Occipital lobe (tissue), 2 donors: ENCODE results near the gene HPGD. TPM values are rescaled to one million over a fixed set of nuclear protein-coding genes. Genes with fewer than 3 reads are reported as not detected.

Source experiments
- DNase-seq: peaks from one replicate; lab custom pipeline; 2025; lab: John Stamatoyannopoulos, UW
- total RNA-seq: library from RNA; depleted of rRNA; stranded (reverse); fragments of >200 nt; gene quantifications from one replicate; pipeline ENCODE4 v1.2.3, GENCODE V29; 2014

Gene HPGD
- total RNA-seq, 1 donor from 2014 or later: 4.2 TPM

DNA sequence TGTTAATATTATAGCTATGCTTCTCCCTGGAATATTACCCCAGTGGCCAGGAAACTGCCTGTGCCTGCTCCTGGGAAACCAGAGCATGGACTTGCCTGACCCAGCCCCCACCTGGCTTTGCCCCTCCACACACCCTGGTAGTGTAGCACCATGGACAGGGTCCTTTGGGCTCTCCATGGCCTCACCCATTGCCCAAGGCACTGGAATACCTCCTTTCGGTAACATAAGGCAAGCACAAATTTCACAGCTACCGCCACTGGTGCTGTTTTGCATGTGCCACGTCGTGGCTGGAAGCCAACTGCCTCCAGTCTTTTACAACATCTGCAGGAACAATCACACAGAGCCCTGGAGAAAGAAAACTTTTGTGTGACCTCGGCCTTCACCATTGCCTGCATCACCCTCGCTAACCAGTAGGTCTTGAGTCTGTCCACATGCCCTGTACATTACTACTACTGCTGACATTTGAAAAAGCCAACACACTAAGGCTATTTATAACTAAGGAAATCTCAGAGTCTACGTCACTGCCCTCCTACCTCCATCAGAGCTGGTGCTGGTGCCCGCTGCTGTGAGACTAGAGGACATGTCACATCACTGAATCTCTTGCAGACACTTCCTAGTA lies 47.7 kb downstream of the HPGD start:
- no peak for DNase-seq

DNA sequence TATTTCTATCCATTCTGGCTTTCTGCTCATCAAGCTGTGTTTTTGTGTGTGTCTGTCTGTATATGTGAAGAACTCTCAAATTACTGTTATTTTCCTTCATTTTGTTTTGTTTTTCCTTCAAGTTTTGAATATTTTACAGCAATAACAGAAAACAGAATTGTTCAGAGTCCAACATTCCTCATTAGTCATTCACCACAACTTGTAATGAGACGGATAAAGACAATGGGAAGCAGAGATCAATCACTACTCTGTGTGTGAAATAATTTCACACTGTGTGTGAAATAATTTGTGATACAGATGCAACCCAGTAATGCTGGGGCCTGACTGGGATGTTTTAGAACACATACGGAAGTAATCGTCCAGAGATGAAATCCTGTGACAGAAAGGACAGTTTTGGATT lies 55.2 kb downstream of the HPGD start:
- no peak for DNase-seq

DNA sequence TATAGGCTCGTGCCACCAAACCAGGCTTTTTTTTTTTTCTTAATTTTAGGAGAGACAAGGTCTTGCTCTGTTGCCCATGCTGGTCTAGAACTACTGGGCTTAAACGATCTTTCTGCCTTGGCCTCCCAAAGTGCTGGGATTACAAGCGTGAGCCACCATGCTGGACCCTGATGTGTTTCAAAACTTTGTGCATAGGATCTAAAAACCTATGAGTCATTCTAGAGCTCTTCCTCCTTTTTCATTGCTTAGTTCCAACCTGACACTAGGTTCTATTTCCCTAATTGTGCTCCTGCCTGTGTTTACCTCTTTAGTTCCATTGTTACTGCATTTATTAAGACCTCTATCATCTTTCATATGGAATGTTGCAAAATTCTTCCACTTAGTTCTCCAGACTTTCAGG lies 57.3 kb downstream of the HPGD start:
- DNase-seq: no peak

DNA sequence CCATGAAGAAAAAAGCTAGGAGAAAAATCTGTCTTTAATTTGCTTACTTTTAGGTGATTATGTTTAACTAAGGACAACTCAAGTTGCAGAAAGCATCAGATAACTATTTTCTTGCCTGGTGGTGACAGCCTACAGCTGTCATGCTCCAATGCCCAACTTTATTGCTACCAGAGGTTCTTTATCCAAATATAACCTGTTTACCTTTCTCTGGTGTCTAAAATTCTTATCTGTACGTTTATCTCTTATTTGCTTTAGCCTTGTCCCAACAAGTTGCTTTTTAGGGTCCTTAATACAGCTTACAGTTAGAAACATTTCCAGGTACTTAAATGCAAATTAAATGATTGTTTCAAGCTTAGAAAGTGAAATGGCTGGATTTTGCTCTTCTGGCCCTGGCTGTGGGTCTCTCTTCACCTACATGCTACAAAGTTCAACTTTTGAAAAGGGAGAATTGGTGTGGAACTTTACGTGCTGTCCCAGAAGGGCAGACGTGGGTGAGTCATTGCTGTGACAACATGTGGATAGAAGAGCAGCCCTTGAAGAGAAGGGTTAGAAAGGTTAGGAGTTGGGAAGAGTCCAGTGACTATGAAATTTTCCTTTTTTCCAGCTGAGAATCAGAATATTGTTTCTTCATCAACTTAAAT lies 60.7 kb downstream of the HPGD start:
- DNase-seq: no peak

DNA sequence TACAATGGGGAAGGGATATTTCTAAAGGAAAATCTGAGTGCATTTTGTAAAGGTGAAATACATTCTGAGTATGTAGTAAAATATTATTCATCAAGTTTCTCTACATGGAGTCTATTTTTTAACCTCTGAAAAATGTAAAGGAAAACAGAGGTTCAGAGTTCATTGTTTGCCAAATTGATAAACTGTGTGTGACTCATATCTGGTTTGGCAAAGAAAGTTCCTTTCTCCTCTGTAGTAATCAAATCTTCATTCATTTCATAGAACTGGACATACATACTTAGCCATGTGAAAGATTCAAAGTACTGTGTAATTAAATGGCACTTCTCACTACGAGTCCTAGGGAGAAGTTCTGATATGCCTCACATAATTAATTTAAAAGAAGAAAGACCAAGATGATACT lies 61.6 kb downstream of the HPGD start:
- DNase-seq: no peak

DNA sequence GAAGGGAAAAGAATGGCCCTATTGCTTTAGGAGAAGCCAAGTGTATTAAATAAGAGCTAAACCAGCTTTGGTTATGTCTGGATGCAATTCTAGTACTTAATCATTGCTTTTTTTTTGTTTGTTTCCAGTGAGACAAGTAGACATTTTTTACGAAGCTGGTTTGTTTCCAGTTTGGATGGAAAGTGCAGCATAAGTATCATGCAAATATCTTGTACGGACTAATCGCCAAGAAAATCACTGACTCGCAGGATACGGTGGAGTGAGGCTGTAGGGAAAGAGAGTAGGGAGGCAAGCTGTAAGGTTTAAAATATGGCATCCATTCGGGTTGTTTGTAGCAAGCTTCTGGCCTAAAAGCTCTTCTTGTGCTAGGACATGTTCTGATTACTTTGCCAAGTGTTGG lies 64.8 kb downstream of the HPGD start:
- DNase-seq: no peak

DNA sequence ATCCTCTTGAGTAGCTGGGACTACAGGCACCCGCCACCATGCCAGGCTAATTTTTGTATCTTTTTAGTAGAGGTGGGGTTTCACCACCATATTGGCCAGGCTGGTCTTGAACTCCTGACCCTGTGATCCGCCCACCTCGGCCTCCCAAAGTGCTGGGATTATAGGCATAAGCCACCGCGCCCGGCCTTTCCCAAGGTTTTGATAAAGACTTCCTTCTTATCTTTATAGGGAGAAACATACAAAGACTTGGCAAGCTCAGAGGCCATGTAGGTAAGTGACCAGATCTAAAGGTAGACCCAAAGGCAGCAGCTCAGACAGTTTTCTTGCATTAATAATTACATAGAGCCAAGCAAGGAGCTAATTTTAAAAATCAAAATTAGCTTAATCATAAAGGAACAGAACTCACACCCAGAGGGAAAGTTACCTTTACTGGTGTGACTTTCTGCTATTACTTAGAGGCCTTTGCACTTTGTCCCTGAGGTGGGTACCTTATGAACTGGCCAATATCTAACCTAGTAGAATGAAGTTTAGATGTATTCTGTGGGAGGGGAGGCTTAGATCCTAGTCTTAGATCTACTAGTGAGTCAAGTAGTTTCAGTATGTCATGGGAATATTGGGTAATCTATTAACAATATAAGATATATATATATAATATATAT lies 67.3 kb downstream of the HPGD start:
- no peak for DNase-seq

DNA sequence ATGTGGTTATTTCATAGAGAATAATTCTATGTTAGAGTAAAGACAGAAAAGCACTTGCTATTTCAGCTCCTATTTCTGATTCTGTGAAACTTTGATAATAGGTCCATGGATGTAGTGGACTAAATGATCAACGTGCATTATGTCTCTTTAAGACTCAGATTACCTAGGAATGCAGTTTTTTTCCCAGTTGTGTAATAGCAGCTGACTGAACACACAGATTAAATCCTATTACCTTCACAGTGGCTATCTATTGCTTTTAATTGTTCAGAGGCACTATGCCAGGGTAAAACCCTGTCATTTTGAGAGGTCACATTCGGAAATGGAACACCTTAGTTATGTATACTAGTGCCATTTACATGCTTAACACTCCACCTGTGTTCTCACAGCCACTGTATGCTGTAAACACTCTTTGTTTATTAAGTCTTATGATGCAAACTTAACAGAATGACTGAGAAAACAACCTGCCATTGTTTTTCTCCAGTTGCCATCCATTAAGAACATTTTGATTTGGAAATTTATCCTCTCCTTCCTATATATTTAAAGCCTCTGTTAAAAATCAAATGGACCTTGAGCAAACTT lies 70.5 kb downstream of the HPGD start:
- no peak for DNase-seq

DNA sequence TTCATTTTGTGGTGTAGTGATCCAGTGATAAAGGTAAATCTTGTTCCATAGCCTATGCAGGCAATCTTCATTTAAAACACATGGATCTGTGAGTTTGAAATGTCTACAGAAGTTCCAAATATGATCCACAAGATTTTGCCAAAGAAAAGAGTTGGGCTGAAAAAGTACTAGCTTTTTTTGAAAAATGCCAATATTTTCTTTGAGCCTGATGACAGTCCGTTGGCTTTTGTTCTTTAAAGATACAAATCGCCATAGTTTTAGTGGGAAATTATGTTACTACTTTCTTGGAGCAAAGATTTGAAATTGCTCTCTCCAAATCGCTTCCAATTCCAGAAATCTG lies 71.5 kb downstream of the HPGD start:
- no peak for DNase-seq

DNA sequence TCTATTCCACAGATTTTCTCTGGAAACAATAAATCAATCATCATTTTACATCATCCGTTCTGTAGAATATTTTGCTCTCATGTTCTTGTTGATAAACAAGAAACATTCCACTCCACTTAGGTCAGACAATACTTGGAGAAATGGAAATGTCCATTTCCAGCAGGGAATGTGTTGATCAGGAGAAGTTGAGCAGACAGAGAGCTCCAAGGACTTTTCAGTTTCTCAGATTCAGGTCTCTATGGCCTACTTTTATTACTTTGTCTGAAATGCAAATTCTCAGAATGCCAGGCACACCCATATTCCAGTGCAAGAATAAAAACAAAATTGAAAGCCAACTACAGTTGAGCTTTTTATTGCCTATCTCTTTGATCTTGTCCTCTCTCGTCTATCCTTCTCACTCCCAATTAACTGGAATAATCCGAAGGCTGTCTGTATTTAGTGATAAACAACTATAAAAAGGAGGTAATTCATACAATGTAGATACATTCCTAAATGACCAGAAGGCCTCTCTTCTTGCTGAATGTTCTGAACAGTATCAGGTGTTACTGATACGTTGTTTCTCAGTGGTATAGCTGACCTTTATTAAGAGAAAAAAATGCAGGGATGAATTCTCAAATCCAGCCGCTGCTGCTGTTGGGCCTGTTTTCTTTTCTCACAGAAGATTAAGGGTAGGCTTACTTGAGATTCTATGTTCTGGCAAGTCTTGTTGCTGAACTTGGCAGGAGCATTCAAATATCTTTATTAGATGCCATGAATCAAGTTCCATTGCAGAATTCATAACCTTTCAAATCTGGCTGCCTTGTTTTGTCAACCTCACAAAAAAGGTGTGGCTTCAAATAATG lies 72.1 kb downstream of the HPGD start:
- DNase-seq: no peak

DNA sequence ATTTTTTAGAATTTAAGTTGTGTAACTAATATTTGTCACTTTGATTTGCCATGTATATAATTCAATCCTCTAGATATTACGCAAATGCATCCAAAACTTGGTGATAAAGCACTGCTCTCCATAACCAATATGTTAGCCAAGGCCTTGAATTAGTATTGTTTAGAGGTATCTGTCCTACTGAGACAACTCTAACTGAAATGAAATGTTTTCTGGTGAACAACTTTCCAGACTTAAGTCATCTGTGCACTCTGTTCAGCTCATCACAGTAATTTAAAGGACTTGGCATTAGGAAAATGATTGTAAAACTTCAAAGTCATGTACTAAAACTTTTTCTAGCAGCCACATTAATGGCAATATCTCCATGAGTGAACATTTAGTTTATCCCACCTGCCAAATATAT lies 73.1 kb downstream of the HPGD start:
- DNase-seq: no peak

DNA sequence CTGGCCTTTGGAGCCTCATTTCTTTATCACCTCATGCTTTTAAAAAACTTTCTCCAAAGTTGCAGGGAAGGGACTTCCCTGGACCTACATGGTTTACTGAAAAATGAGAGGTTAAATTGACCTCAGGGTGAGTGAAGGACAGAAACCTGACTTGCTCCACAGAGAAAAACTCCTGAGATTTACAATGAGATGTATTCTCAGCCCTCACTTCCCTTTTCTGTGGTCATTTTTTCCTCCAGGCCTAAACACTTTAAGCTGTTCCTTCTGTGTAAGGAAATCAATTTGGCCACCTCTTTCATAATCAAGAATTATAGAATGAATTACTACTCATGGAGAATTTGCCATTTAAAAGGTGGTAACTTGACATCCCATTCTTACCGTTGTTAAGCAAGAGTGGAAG lies 77.9 kb downstream of the HPGD start:
- no peak for DNase-seq

Other genes starting within 250 kb of the HPGD start
- 32.9 TPM for gene FBXO8, start 238.8 kb downstream of the HPGD start, total RNA-seq
- gene CEP44, start 238.6 kb downstream of the HPGD start, total RNA-seq: 35.4 TPM